SK-N-SH (cell line): Measurements from ENCODE around the gene TRABD2A.

Experiments used
- EZH2phosphoT487 ChIP-seq: fragments of 200-600 bp; sonication (generic); IDR thresholded peaks from 2 replicates; pipeline ENCODE4 v1.6.1; 2017; ENCODE audit warnings: low read depth, mixed run types, mild to moderate bottlenecking, antibody characterized with exemption, moderate library complexity, borderline replicate concordance
- MEF2A ChIP-seq: IDR thresholded peaks from 2 replicates; pipeline ENCODE4 v1.4.0; 2012; ENCODE audit warnings: low read depth, borderline replicate concordance
- NRF1 ChIP-seq: IDR thresholded peaks from 2 replicates; pipeline ENCODE4 v1.6.1; 2012; ENCODE audit warnings: low read depth, mild to moderate bottlenecking, low read length
- POLR2AphosphoS5 ChIP-seq: IDR thresholded peaks from 2 replicates; pipeline ENCODE4 v1.6.1; 2012; ENCODE audit warnings: low read depth, low read length
- RAD21 ChIP-seq: IDR thresholded peaks from 2 replicates; pipeline ENCODE4 v1.6.1; 2012; ENCODE audit warnings: mild to moderate bottlenecking, low read length
- TF ChIP-seq, protein P1 (sequence below): fragments of 200-600 bp; sonication (generic); IDR thresholded peaks from 2 replicates; pipeline ENCODE4 v1.6.1; 2017; ENCODE audit warnings: antibody characterized with exemption, mild to moderate bottlenecking, moderate library complexity
- TF ChIP-seq, protein P2 (sequence below): IDR thresholded peaks from 2 replicates; pipeline ENCODE4 v1.6.1; 2012; ENCODE audit warnings: mild to moderate bottlenecking, low read depth, low read length, moderate library complexity
- TF ChIP-seq, protein P3 (sequence below): IDR thresholded peaks from 2 replicates; pipeline ENCODE4 v1.4.0; 2012; ENCODE audit warnings: low read depth, borderline replicate concordance

DNA sequence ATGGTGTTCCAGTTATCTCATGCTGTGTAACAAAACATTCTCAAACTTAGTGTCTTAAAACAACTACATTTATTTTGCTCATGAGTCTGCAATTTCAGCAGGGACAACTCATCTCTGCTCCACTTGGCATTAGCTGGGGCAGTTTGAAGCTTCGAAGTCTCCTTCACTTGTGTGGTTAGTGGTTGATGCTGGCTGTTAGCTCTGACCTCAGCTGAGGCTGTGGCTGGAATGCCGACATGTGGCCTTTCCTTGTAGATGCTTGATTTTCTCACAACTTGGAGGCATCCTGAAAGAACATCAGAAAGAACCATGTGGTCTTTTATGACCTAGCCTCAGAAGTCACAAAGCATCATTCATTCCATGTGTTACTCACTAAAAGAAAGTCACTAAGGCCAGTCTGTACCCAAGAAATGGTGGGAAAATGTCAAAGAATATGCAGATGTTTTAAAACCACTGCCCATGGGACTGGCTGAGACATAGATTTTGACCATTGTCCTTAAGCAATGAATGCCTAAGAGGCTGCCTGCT is 20.8 kb upstream of the TRABD2A start:
- TF ChIP-seq, protein P1, sequence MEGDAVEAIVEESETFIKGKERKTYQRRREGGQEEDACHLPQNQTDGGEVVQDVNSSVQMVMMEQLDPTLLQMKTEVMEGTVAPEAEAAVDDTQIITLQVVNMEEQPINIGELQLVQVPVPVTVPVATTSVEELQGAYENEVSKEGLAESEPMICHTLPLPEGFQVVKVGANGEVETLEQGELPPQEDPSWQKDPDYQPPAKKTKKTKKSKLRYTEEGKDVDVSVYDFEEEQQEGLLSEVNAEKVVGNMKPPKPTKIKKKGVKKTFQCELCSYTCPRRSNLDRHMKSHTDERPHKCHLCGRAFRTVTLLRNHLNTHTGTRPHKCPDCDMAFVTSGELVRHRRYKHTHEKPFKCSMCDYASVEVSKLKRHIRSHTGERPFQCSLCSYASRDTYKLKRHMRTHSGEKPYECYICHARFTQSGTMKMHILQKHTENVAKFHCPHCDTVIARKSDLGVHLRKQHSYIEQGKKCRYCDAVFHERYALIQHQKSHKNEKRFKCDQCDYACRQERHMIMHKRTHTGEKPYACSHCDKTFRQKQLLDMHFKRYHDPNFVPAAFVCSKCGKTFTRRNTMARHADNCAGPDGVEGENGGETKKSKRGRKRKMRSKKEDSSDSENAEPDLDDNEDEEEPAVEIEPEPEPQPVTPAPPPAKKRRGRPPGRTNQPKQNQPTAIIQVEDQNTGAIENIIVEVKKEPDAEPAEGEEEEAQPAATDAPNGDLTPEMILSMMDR = no peak
- TF ChIP-seq POLR2AphosphoS5 (no peak), NRF1 (no peak), RAD21 (no peak), EZH2phosphoT487 (no peak), MEF2A (no peak)
- TF ChIP-seq, protein P2, sequence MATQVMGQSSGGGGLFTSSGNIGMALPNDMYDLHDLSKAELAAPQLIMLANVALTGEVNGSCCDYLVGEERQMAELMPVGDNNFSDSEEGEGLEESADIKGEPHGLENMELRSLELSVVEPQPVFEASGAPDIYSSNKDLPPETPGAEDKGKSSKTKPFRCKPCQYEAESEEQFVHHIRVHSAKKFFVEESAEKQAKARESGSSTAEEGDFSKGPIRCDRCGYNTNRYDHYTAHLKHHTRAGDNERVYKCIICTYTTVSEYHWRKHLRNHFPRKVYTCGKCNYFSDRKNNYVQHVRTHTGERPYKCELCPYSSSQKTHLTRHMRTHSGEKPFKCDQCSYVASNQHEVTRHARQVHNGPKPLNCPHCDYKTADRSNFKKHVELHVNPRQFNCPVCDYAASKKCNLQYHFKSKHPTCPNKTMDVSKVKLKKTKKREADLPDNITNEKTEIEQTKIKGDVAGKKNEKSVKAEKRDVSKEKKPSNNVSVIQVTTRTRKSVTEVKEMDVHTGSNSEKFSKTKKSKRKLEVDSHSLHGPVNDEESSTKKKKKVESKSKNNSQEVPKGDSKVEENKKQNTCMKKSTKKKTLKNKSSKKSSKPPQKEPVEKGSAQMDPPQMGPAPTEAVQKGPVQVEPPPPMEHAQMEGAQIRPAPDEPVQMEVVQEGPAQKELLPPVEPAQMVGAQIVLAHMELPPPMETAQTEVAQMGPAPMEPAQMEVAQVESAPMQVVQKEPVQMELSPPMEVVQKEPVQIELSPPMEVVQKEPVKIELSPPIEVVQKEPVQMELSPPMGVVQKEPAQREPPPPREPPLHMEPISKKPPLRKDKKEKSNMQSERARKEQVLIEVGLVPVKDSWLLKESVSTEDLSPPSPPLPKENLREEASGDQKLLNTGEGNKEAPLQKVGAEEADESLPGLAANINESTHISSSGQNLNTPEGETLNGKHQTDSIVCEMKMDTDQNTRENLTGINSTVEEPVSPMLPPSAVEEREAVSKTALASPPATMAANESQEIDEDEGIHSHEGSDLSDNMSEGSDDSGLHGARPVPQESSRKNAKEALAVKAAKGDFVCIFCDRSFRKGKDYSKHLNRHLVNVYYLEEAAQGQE = no peak
- TF ChIP-seq, protein P3, sequence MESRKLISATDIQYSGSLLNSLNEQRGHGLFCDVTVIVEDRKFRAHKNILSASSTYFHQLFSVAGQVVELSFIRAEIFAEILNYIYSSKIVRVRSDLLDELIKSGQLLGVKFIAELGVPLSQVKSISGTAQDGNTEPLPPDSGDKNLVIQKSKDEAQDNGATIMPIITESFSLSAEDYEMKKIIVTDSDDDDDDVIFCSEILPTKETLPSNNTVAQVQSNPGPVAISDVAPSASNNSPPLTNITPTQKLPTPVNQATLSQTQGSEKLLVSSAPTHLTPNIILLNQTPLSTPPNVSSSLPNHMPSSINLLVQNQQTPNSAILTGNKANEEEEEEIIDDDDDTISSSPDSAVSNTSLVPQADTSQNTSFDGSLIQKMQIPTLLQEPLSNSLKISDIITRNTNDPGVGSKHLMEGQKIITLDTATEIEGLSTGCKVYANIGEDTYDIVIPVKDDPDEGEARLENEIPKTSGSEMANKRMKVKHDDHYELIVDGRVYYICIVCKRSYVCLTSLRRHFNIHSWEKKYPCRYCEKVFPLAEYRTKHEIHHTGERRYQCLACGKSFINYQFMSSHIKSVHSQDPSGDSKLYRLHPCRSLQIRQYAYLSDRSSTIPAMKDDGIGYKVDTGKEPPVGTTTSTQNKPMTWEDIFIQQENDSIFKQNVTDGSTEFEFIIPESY = no peak
